Stimulated activated CD4-positive, alpha-beta T cell treated with anti-CD3 and anti-CD28 coated beads, TNF-alpha, amount 100 ng/mL, for 1 hour (primary cell): ENCODE measurements around the gene ROBO1.
"Not testable (repeated sequence)": the region's sequence is repeated elsewhere in the genome, so short reads cannot be mapped to it uniquely, and the experiment has no call there.

Experiments used
- DNase-seq, 3 donors: peaks; one replicate each; pipeline ENCODE4 v3.0.0-alpha.2; 2020; ENCODE audit warnings: low read depth in 3 of 3, low spot score in 1 of 3

Gene ROBO1

DNA sequence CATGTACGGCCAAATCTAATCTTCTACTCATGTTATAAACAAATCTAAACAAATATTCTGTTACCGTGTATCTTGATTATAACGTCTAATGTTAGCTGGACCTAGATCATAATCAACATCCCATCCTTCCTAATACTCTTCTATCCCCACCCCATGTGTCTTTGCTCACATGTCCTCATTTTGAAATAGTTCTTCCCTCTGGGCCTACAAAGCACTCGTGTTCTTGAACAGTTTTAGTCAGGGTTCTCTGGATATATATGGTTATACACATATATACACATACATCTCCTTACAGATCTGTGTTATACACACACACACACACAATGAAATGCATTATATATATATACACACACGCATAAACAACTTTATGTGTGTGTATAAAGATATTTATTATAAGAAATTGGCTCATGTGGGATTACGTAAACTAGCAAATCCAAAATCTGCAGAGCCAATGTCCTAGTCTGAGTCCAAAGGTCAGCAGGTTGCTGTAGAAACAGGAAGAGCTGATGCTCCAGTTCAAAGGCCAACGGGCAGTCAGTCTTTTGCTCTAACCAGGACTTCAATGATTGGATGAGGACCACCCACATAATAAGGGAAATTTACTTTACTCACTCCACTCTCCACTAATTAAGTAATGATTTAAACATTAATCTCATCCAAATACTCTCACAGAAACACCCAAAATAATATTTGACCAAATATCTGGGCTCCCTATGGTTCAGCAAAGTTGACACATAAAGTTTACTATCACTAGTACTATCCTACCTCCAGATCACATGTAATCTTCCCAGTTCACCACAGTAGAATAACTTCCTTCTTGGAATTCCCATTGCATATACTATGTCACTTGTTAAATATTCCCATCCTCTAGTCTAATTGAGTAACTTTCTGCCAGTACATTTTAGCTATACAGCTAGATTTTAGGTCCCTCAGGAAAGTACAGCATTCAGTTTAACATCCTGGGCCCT, 450.0 kb downstream of the ROBO1 start:
- no peak for DNase-seq

GRCh38 chr3:79314962-79315361, 452.8 kb downstream of the ROBO1 start:
- DNase-seq = no peak

DNA sequence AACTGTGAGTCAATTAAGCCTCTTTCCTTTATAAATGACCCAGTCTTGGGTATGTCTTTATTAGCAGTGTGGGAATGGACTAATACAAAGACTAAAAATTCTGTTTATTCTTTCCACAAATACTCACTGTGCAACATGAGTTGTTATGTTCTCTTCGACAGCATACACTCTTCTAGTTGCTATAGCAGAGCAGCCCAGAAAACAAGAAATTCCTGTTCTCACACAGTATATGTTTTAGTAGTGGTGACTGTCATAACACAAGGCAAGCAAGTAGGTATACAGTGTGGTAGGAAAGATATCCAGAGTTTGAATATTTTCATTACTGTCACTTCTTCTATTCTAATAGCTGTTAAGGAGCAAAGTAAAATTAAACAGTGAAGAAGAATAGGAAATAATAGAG, 453.3 kb downstream of the ROBO1 start:
- DNase-seq = no peak

DNA sequence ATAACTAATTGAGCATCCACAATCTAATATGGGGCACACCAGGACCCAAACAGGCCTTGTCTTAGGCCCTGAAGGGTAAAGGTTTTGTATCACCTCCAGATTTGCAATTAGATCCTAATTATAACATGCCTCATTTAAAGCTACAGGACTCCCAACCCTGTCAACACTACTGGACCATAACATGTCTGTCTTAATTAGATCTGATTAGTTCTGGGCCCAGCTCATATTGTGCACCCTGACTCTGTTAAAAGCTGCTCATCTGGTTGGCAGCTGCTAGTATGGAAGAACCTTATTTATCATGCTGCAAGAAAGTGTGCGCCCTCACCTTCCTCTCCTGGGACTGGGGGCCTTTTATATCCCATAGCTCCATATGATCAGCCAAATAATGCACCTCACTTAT, 457.8 kb downstream of the ROBO1 start:
- DNase-seq = no peak

- no peak for DNase-seq
Observed at GRCh38 chr3:79306934-79307570, 460.7 kb downstream of the ROBO1 start.

- not testable (repeated sequence) for DNase-seq
Observed at GRCh38 chr3:79299949-79300635, 467.7 kb downstream of the ROBO1 start.

- DNase-seq = no peak
Observed at GRCh38 chr3:79297245-79297960, 470.4 kb downstream of the ROBO1 start.

- no peak for DNase-seq
Observed at GRCh38 chr3:79286882-79287281, 480.9 kb downstream of the ROBO1 start.

DNA sequence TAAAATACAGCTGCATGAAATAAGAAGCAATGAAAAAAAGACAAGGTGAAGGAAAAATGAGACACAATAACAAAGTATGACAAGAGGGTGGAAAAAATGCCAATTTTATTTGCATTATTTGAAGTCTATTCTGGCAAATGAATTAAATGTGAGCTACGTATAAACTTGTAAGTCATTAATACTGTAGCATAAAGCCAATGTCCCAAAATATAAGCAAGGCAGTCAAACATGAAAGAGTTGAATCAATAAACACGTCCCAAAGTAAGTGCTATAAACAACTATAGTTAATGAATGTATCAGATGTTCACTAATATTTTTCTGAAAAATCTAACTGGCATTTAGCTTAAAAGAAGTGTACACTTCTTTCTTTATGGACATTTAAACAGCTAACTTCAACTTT, 481.9 kb downstream of the ROBO1 start:
- no peak for DNase-seq

DNA sequence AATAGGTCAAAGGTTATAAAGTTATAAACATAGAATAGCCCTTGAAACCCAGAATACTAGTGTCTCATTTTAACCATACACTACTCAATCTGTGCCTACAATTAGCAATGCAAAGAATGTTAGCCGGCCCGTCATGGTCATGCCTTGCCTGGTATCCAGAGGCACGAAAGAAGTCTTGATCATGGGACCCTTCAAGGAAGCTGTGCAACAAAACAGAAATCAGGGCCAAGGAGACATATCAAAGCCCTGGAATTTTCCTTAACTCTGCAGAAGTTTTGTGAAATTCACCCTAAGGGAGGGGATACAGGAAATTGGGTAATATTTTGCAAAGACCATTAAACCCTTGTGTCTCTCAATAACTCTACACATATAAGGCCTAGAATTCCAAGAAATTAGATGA, 482.4 kb downstream of the ROBO1 start:
- no peak for DNase-seq

GRCh38 chr3:79284781-79285180, 483.0 kb downstream of the ROBO1 start:
- DNase-seq = no peak

DNA sequence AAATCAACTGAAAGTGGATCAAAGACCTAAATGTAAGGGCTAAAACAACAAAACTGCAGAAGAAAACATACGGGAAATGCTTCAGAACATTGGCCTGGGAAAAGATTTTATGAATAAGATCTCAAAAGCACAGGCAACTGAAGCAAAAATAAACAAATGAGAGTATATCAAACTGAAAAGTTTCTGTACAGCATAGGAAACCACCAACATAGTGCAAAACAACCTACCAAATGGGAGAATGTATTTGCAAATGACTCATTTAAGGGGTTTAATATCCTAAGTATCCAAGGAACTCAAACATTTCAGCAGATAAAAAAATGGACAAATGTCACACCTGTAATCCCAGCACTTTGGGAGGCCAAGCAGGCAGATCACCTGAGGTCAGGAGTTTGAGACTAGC, 489.1 kb downstream of the ROBO1 start:
- no peak for DNase-seq

GRCh38 chr3:79268422-79268821, 499.4 kb downstream of the ROBO1 start:
- DNase-seq = no peak

DNA sequence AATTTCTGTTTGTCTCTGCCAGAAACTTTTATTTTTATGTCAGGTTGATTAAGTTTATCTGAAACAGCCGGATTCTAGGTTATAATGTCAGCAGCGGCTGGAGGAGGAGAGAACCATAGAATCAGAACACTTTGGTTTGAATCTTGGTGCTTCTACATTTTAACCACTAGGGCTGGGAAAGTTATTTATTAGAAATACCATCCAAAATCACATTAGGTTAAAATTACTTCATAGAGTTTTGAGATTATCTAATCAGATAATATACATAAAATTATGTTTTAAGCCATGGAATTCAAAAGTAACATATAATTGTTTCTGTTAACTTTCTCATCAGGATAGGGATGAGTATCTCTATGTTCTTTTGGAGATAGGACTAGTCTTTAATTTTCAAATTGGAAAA, 502.9 kb downstream of the ROBO1 start:
- DNase-seq = no peak

DNA sequence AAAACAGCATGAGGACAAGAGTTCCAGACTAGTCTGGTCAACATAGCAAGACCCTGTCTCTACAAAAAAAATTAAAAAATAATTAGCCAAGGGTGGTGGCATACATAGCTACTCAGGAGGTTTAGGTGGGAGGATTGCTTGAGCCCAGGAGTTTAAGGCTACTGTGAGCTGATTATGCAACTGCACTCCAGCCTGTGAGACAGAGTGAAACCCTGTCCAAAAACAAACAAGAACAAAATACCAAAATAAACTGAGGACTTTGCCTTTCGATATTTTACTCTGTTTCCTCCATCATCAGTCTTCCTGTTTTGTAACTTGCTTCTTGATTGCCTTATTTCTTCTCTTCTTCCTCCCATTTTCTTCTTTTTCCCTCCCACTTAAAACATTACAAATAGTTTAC, 504.4 kb downstream of the ROBO1 start:
- DNase-seq = no peak

GRCh38 chr3:79258479-79258878, 509.3 kb downstream of the ROBO1 start:
- DNase-seq = no peak

GRCh38 chr3:79257791-79258190, 510.0 kb downstream of the ROBO1 start:
- DNase-seq = no peak

DNA sequence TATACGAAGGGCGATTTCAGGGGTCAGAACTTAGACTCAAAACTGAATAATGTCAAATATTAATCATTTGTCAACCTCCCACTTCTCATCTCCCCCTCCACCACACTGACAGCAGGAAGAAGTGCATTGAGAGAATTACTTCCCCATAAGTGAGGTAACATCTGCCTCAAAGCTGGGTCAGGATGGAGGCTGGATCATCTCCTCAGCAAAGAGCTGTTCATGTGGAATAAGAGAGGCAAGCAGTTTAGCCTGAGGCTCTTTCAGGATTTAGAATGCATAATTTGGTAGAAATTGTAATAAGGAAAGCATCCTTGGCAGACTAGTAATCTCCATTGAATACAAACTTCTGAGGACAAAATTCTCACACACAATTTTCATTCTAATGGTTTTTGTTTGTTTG, 512.1 kb downstream of the ROBO1 start:
- no peak for DNase-seq

DNA sequence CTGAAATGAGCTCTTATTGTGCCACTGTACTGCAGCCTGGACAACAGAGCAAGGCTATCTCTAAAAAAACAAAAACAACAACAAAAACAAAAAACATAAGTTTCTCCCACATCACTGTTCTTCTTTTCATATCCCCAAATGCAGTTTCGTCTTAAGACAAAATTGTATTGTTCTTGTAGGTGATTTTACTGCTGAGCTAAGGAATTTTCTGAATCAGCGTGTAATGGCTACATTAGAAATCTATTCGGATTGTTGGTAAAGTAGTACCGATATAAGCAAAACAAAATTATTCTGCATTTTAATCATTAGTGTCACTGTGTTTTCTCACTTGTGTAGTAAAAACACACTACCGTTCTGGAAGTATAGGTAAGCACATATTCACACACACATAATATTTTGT, 512.5 kb downstream of the ROBO1 start:
- DNase-seq = no peak

DNA sequence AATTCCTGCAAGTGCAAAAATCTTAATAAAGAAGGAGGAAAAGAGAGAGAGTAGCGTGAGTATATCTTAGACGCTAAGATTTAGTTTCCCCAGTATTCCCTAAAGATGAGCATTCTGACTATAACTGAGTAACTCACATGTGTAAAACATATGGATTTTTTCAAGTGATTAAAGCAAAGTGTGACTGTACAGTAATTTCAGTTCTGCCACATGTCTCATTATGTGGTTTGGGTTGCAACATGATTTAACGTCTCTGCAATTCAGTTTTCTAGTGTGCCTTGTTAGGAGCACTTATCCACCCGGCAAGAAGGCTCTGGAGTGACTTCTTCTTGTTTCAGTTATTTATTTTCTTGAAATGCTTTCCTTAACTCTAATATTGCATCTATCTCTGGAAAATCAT, 514.1 kb downstream of the ROBO1 start:
- DNase-seq = no peak

DNA sequence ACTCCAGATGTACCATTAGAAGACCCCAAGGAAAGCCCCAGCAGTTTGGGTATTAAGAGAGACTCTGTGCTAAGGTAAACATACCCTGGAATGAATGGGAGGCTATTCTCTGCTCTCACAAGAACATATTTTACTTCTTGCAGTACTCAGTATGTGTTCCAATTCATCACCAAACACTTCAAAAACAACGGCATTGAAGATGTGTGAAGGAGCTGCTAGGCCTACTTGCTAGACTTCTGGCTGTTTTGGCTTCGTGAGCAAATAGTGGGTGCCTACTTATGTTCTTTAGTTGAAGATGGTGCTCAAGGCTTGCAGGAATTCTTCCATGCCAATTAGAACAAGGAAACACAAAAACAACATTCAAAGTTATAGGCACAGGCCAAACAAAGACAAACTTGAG, 514.5 kb downstream of the ROBO1 start:
- no peak for DNase-seq
